SJSA1 (cell line): Measurements from ENCODE around the gene NTM. TPM values are rescaled to one million over a fixed set of nuclear protein-coding genes. Genes with fewer than 3 reads are reported as not detected.
A peak's percentile ranks its signal among the peaks of the same experiment; 100 is the strongest.

Experiments
- DNase-seq, 2 experiments: peaks; one replicate each; pipeline ENCODE4 v3.0.0-alpha.2; 2015 to 2020; ENCODE audit warnings: low spot score in 2 of 2, low read depth in 1 of 2
- H3K27ac ChIP-seq: fragments of 250-450 bp; sonication (Bioruptor Pico); 2 replicates; pipeline ENCODE4 v1.5.1; 2020; ENCODE audit warnings: mild to moderate bottlenecking, moderate library complexity
- H3K27me3 ChIP-seq: fragments of 250-450 bp; sonication (Bioruptor Pico); replicated peaks from 2 replicates; pipeline ENCODE4 v1.5.1; 2020; ENCODE audit warnings: mild to moderate bottlenecking, moderate library complexity
- H3K36me3 ChIP-seq: fragments of 250-450 bp; sonication (Bioruptor Pico); 2 replicates; pipeline ENCODE4 v1.5.1; 2020; ENCODE audit warnings: mild to moderate bottlenecking
- H3K4me1 ChIP-seq: fragments of 250-450 bp; sonication (Bioruptor Pico); replicated peaks from 2 replicates; pipeline ENCODE4 v1.6.1; 2021; ENCODE audit warnings: mild to moderate bottlenecking
- H3K4me3 ChIP-seq: fragments of 250-450 bp; sonication (Bioruptor Pico); 2 replicates; pipeline ENCODE4 v1.5.1; 2020; ENCODE audit warnings: mild to moderate bottlenecking
- H3K9me3 ChIP-seq: fragments of 250-450 bp; sonication (Bioruptor Pico); replicated peaks from 2 replicates; pipeline ENCODE4 v1.5.1; 2020; ENCODE audit warnings: mild to moderate bottlenecking
- total RNA-seq: library from RNA; depleted of rRNA; stranded (reverse); fragments of >200 nt; shearing (Covaris generic); gene quantifications from 2 replicates; pipeline ENCODE4 v1.2.3, GENCODE V29; 2014

NTM gene
- total RNA-seq, 1 experiment from 2014 or later = 0.34 TPM

DNA sequence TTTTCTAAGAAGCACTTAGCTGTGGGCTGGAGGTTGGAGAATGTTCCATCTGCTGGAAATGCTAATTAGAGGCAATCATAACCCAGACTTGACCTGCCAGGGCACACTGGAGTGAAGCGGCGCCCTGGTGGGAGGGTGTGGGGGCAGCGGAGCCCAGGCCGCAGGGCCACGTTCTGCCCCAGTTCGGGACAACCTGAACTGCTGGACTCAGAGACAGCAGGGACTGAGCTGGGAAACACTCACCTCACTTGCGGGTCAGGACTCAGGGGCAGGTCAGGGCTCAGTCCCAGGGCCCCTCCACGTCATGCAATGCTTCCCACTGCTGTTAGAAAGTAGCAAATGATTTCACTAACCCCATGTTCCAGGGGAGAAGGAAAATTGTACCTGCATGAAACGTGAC is 316.4 kb downstream of the NTM start:
- Histone ChIP-seq H3K27ac (no peak overlapping the region), H3K36me3 (no peaks in the 10 kb centered on the region), H3K4me1 (no peaks in the 10 kb centered on the region), H3K9me3 (no peaks in the 10 kb centered on the region), H3K4me3 (no peak overlapping the region), H3K27me3 (no peaks in the 10 kb centered on the region)
- no peak for DNase-seq

GRCh38 chr11:131687291-131688047 is 317.1 kb downstream of the NTM start:
- H3K9me3 ChIP-seq = no peaks in the 10 kb centered on the region
- H3K36me3 ChIP-seq = no peaks in the 10 kb centered on the region
- no peak overlapping the region for H3K4me3 ChIP-seq
- H3K4me1 ChIP-seq = no peaks in the 10 kb centered on the region
- no peak overlapping the region for H3K27ac ChIP-seq
- no peaks in the 10 kb centered on the region for H3K27me3 ChIP-seq
- no peak for DNase-seq

- peak; percentile 24 to 46 for DNase-seq
- Histone ChIP-seq H3K4me1 (no peaks in the 10 kb centered on the region), H3K27me3 (no peaks in the 10 kb centered on the region), H3K9me3 (no peaks in the 10 kb centered on the region), H3K36me3 (no peaks in the 10 kb centered on the region), H3K4me3 (no peak overlapping the region), H3K27ac (no peak overlapping the region)
Measured at GRCh38 chr11:131688048-131688693, 317.8 kb downstream of the NTM start.

- H3K36me3 ChIP-seq = no peaks in the 10 kb centered on the region
- H3K27me3 ChIP-seq = no peaks in the 10 kb centered on the region
- no peak overlapping the region for H3K4me3 ChIP-seq
- no peak for DNase-seq
- H3K9me3 ChIP-seq = no peaks in the 10 kb centered on the region
- no peaks in the 10 kb centered on the region for H3K4me1 ChIP-seq
- H3K27ac ChIP-seq = no peak overlapping the region
Measured at GRCh38 chr11:131689049-131689925, 318.9 kb downstream of the NTM start.

DNA sequence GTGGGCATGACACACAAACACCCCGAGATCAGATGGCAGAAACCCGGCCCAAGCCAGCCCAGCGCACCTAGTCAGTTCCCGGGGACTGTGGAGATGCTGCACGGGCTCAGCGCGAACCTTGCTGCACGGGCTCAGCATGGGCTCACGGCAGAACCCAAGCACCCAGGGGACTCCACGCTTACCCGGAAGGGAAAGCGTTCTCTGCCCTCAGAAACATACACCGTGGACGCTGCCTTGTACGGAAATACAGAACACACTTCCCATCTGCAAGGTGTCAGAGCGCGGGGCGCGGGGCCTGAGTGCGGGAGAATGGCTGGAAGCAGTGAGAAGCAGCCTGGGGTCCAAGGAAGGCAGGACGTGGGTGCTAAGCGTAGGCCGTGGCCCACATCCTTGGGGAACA is 319.9 kb downstream of the NTM start:
- Histone ChIP-seq H3K4me3 (no peak overlapping the region), H3K27ac (no peak overlapping the region), H3K27me3 (no peaks in the 10 kb centered on the region), H3K4me1 (no peaks in the 10 kb centered on the region), H3K36me3 (no peaks in the 10 kb centered on the region), H3K9me3 (no peaks in the 10 kb centered on the region)
- no peak for DNase-seq

DNA sequence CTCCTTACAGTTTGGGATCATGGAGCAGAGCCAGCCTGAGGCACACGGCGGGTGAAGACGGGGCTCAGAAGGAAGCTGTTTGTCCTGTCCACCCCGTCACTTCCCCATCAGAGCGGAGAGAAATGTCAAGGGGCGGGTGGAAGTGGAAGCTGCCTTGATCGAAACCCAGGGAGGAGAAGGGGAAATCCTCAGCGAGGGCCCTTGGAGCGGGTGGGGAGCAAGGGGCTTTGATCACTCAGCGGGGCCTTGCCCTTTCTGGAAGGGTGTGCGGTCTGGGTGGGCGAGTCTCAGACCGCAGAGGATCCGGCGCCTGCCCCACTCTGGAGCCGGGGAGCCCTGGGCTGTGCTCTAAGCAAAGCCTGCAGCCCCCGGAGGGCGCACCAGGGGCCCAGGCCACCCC is 320.4 kb downstream of the NTM start:
- no peaks in the 10 kb centered on the region for H3K27me3 ChIP-seq
- no peaks in the 10 kb centered on the region for H3K36me3 ChIP-seq
- no peak overlapping the region for H3K27ac ChIP-seq
- no peak for DNase-seq
- no peaks in the 10 kb centered on the region for H3K9me3 ChIP-seq
- no peaks in the 10 kb centered on the region for H3K4me1 ChIP-seq
- no peak overlapping the region for H3K4me3 ChIP-seq

GRCh38 chr11:131691181-131692041 is 321.0 kb downstream of the NTM start:
- no peak overlapping the region for H3K27ac ChIP-seq
- DNase-seq = no peak
- no peaks in the 10 kb centered on the region for H3K27me3 ChIP-seq
- no peaks in the 10 kb centered on the region for H3K36me3 ChIP-seq
- no peak overlapping the region for H3K4me3 ChIP-seq
- no peaks in the 10 kb centered on the region for H3K4me1 ChIP-seq
- H3K9me3 ChIP-seq = no peaks in the 10 kb centered on the region

- H3K27ac ChIP-seq = no peak overlapping the region
- no peak for DNase-seq
Measured at GRCh38 chr11:131692151-131692550, 321.7 kb downstream of the NTM start.

DNA sequence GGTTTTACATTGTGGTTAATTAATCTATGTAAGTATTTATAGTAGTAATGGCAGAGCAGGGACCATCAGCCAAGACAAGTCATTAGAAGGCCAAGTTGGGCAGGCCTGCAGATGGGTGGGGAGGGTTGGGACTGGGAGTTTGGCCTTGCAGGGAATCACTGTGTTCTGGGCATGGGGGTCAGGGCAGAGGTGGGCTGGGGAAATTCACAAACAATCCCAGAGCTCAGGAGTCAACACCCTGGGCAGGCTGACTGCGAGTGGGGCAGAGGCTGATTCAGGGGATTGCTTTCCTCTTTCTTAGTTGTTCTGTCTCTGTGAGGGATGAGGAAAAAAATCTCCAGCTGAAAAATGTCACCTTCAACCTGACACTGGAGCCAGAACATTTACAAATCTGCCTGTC is 322.5 kb downstream of the NTM start:
- H3K4me3 ChIP-seq = no peak overlapping the region

More at GRCh38 chr11:131692151-131692550, 321.7 kb downstream of the NTM start:
- Histone ChIP-seq H3K4me3 (no peak overlapping the region), H3K27me3 (no peaks in the 10 kb centered on the region), H3K9me3 (no peaks in the 10 kb centered on the region), H3K36me3 (no peaks in the 10 kb centered on the region), H3K4me1 (no peaks in the 10 kb centered on the region)

DNA sequence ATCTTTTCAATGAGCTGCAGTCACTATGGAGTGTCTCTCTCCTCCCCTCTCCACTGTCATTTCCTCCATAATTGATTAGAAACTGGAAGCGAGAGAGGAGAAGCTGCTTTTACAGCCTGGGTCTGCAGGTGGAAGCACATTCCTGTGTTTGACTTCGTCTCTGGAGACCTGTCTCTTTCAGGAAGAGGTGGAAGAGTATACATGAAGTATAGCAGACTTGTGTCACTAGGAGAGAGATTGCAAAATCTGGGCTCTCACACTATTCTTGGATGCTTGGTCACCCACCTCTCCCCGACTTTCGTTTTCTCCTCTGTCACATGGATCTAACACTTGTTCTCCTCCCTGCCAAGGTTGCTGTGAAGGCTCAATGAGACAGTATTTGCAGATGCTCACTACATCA is 323.3 kb downstream of the NTM start:
- H3K9me3 ChIP-seq = no peaks in the 10 kb centered on the region
- no peaks in the 10 kb centered on the region for H3K27me3 ChIP-seq
- no peak for DNase-seq
- no peak overlapping the region for H3K27ac ChIP-seq
- no peaks in the 10 kb centered on the region for H3K36me3 ChIP-seq
- H3K4me1 ChIP-seq = no peaks in the 10 kb centered on the region
- no peak overlapping the region for H3K4me3 ChIP-seq

More for the DNA sequence above, 322.5 kb downstream of the NTM start:
- Histone ChIP-seq H3K27me3 (no peaks in the 10 kb centered on the region), H3K4me1 (no peaks in the 10 kb centered on the region), H3K27ac (no peak overlapping the region), H3K36me3 (no peaks in the 10 kb centered on the region), H3K9me3 (no peaks in the 10 kb centered on the region)
- DNase-seq = no peak

DNA sequence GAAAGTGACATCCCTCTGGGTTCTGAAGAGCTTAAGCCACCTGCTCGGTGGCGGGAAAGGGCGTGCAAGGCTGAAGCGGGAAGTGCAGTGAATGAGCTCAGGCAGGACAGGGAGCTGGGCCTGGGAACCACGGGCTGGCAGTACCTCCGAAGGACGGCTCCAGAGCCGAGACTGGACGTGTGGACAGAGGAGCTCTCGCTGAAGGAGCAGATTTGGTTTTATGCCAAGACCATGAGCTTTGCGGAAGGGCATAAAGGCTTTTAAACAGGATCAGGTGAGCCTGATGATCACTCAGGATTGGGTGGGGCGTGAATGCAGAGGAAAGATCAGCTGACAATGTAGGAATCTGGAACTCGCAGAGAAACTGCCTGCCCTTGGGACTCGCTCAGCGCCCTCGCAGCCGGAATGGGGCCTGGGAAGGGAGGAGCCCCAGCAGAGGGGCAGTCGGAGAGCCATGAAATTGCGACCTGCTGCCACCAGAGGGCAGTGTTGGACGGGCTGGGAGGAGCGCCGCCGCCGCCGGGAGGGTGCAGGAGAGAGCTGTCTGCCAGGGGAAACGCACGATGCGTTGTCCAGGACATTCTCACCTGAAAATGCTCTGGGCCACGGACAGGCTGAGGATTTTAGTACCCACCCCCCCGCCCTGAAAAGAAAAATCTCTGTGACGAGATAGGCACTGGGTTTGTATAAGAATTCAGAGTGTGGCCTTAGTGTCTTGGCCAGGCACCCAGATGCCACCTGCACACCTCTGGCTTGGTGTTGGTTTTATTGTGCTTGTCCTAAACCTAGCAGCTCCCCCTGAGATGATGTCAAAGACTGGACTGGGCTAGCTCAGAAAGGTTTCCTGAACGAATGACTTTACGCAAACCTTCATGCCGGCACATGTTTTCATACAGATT is 324.4 kb downstream of the NTM start:
- no peaks in the 10 kb centered on the region for H3K9me3 ChIP-seq
- H3K4me3 ChIP-seq = no peak overlapping the region
- no peaks in the 10 kb centered on the region for H3K27me3 ChIP-seq
- no peaks in the 10 kb centered on the region for H3K36me3 ChIP-seq
- no peak overlapping the region for H3K27ac ChIP-seq
- peak; percentile 51 to 56 for DNase-seq
- no peaks in the 10 kb centered on the region for H3K4me1 ChIP-seq

GRCh38 chr11:131695889-131696429 is 325.5 kb downstream of the NTM start:
- Histone ChIP-seq H3K4me1 (no peaks in the 10 kb centered on the region), H3K27ac (no peak overlapping the region), H3K27me3 (no peaks in the 10 kb centered on the region), H3K36me3 (no peaks in the 10 kb centered on the region), H3K9me3 (no peaks in the 10 kb centered on the region), H3K4me3 (no peak overlapping the region)
- no peak for DNase-seq
